Mesendoderm (in vitro differentiated cells): ENCODE measurements around the gene CSK.

Experiments
- DNase-seq: peaks from one replicate; pipeline ENCODE4 v3.0.0; 2013
- H2AK5ac ChIP-seq: 2 replicates; pipeline ENCODE4 v1.6.1; 2013; ENCODE audit warnings: low read length, inconsistent platforms
- H2BK120ac ChIP-seq: 2 replicates; pipeline ENCODE4 v1.6.1; 2013; ENCODE audit warnings: low read depth, mild to moderate bottlenecking, low read length, moderate library complexity, mixed read lengths
- H2BK15ac ChIP-seq: replicated peaks from 2 replicates; pipeline ENCODE4 v1.6.1; 2013; ENCODE audit warnings: low read depth, mild to moderate bottlenecking, moderate library complexity
- H2BK5ac ChIP-seq: 2 replicates; pipeline ENCODE4 v1.6.1; 2013; ENCODE audit warnings: low read length, inconsistent platforms
- H3K18ac ChIP-seq: 2 replicates; pipeline ENCODE4 v1.6.1; 2013; ENCODE audit warnings: mild to moderate bottlenecking, low read length, mixed read lengths
- H3K23ac ChIP-seq: one replicate; pipeline ENCODE4 v1.6.1; 2013; ENCODE audit warnings: low read length
- H3K27ac ChIP-seq: 2 replicates; pipeline ENCODE4 v1.5.1; 2013; ENCODE audit warnings: low read depth, mild to moderate bottlenecking, inconsistent platforms, low read length, moderate library complexity
- H3K27me3 ChIP-seq: 2 replicates; pipeline ENCODE4 v1.6.1; 2013; ENCODE audit warnings: low read length, control low read depth, mild to moderate bottlenecking, inconsistent platforms; ENCODE audit not compliant: insufficient read depth, poor library complexity
- H3K36me3 ChIP-seq: 2 replicates; pipeline ENCODE4 v1.6.1; 2013; ENCODE audit warnings: low read length, inconsistent platforms; ENCODE audit not compliant: control insufficient read depth, insufficient read depth
- H3K4ac ChIP-seq: one replicate; pipeline ENCODE4 v1.6.1; 2013; ENCODE audit warnings: low read depth, mild to moderate bottlenecking, low read length, moderate library complexity
- H3K4me1 ChIP-seq: 2 replicates; pipeline ENCODE4 v1.6.1; 2013; ENCODE audit warnings: low read depth, low read length, inconsistent platforms; ENCODE audit not compliant: control insufficient read depth
- H3K4me2 ChIP-seq: 2 replicates; pipeline ENCODE4 v1.6.1; 2013; ENCODE audit warnings: low read length
- H3K4me3 ChIP-seq: 2 replicates; pipeline ENCODE4 v1.5.1; 2013; ENCODE audit warnings: mild to moderate bottlenecking, low read length
- H3K56ac ChIP-seq: one replicate; pipeline ENCODE4 v1.6.1; 2013; ENCODE audit warnings: low read length
- H3K79me1 ChIP-seq: 2 replicates; pipeline ENCODE4 v1.6.1; 2013; ENCODE audit warnings: low read length, inconsistent platforms
- H3K79me2 ChIP-seq: 2 replicates; pipeline ENCODE4 v1.6.1; 2013; ENCODE audit warnings: mild to moderate bottlenecking, low read length; ENCODE audit not compliant: control insufficient read depth, insufficient read depth
- H3K9ac ChIP-seq: 2 replicates; pipeline ENCODE4 v1.6.1; 2013; ENCODE audit warnings: low read length, inconsistent platforms
- H4K5ac ChIP-seq: one replicate; pipeline ENCODE4 v1.6.1; 2013; ENCODE audit warnings: low read length
- H4K8ac ChIP-seq: one replicate; pipeline ENCODE4 v1.6.1; 2013; ENCODE audit warnings: low read depth, mild to moderate bottlenecking, control low read depth, low read length, moderate library complexity
- WGBS: extraction: QIAGEN DNeasy Blood & Tissue Kit; methylation state at CpG from one replicate; pipeline ENCODE4 v1.1.7; 2013; ENCODE audit warnings: low lambda C conversion rate, missing lambda C conversion rate; ENCODE audit not compliant: insufficient coverage; ENCODE audit errors: extremely low coverage; 5-methylcytosine and 5-hydroxymethylcytosine counted together

The CSK gene

DNA sequence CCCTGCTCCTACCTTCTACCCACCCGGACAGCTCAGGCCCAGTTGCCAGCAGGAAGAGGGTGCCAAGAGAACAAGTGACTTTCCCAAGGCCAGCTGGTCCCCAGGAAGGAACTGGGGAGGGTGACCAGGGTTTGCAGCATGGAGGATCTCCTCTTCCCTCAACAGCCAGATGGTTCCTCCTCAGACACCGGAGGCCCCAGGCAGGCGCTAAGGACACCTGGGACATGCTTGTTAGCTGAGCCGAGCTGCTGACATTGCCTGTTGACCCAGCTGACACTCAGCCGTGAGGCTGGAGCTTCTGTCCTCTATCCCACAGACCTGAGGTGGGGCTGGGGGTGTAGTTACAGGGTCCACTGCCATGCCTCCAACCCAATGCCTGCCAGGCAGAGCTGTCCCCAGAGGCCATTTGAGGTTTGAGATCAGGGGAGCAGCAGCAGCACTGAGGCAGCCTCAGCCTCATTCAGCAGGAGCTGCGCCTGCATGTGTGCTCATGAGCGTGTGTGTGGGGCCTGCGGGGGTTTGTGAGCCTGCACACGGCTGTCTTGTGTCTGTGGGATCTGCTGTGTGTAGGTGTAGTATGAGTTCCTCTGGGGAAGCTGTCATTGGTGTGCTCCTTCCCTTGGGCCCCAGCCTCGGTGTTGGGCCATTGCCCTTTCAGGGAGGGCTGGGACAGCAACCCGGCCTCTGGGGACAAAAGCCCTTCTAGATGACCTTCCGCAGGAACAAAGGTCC is 51.7 kb downstream of the CSK start:
- no peaks in the 10 kb centered on the region for H3K4me1 ChIP-seq
- no peak overlapping the region for H3K4ac ChIP-seq
- H2AK5ac ChIP-seq: no peak overlapping the region
- H3K18ac ChIP-seq: no peak overlapping the region
- no peak overlapping the region for H3K56ac ChIP-seq
- no peak overlapping the region for H3K9ac ChIP-seq
- no peak overlapping the region for H3K4me2 ChIP-seq
- no peak overlapping the region for H3K27ac ChIP-seq
- no peaks in the 10 kb centered on the region for H3K79me1 ChIP-seq
- H3K79me2 ChIP-seq: no peaks in the 10 kb centered on the region
- no peak overlapping the region for H2BK15ac ChIP-seq
- H4K8ac ChIP-seq: no peak overlapping the region
- no peak overlapping the region for H2BK5ac ChIP-seq
- H2BK120ac ChIP-seq: no peak overlapping the region
- WGBS: no CpG with 5 or more reads among the region's 12 CpGs
- H3K36me3 ChIP-seq: no peaks in the 10 kb centered on the region
- H4K5ac ChIP-seq: no peak overlapping the region
- H3K27me3 ChIP-seq: no peaks in the 10 kb centered on the region
- DNase-seq: no peak
- no peak overlapping the region for H3K4me3 ChIP-seq
- H3K23ac ChIP-seq: no peak overlapping the region

DNA sequence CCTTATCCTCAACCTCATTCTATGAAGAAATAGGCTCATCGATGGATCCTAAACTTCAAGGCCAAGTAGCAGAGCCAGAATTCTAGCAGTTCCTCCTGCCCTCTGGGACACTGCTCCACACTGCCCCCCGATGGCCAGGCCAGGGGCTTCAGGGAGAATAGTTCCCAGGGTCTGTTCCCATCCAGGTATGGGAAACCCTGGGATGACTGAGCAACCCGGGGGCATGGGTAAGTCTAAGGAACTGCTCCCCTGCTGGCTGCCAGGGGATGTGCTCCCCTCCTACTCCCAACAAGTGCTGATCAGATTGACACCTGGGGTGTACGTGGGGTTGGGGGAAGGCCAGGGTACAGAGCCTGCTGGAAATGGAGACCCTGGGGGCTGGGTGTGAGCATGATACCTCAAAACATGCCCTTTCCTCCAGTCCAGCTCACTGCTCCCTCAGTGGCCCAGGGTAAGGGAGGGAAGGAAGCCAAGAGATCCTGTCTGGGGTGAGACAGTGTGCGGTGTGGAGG is 53.5 kb downstream of the CSK start:
- Histone ChIP-seq H3K9ac (no peak overlapping the region), H3K18ac (no peak overlapping the region), H4K8ac (no peak overlapping the region), H2BK15ac (no peak overlapping the region), H2BK5ac (no peak overlapping the region), H2AK5ac (no peak overlapping the region), H3K4me1 (no peaks in the 10 kb centered on the region), H3K27ac (no peak overlapping the region), H4K5ac (no peak overlapping the region), H3K56ac (no peak overlapping the region), H3K4me2 (no peak overlapping the region), H2BK120ac (no peak overlapping the region), H3K27me3 (no peaks in the 10 kb centered on the region), H3K23ac (no peak overlapping the region), H3K36me3 (no peaks in the 10 kb centered on the region), H3K4ac (no peak overlapping the region), H3K79me1 (no peaks in the 10 kb centered on the region), H3K4me3 (no peak overlapping the region), H3K79me2 (no peaks in the 10 kb centered on the region)
- peak; percentile 96 for DNase-seq
- no CpG with 5 or more reads among the region's 5 CpGs for WGBS

DNA sequence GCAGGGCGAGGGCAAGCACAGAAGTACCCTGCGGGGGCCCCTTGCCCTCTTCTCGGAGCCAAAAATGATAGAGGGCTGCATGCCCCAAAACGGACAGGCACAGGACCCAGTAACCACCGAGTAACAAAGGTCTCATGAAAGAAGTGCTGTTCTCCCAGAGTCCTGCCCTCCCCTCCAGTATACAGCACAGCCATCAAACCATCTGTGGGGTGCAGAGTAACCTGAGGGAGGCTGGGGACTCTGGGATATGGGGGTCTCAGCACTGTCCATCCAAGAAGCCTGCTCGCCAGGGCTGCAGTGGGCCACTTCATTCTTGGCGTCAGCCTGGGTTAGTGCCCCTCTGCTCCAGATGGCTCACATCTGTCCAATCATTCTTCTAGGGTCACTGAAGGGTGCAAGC is 55.0 kb downstream of the CSK start:
- Histone ChIP-seq H3K56ac (no peak overlapping the region), H3K4me3 (no peak overlapping the region), H4K5ac (no peak overlapping the region), H3K9ac (no peak overlapping the region), H3K27me3 (no peaks in the 10 kb centered on the region), H3K36me3 (no peaks in the 10 kb centered on the region), H2BK15ac (no peak overlapping the region), H3K23ac (no peak overlapping the region), H2AK5ac (no peak overlapping the region), H3K4me1 (no peaks in the 10 kb centered on the region), H3K4ac (no peak overlapping the region), H4K8ac (no peak overlapping the region), H3K18ac (no peak overlapping the region), H3K4me2 (no peak overlapping the region), H3K27ac (no peak overlapping the region), H2BK5ac (no peak overlapping the region), H3K79me2 (no peaks in the 10 kb centered on the region), H3K79me1 (no peaks in the 10 kb centered on the region), H2BK120ac (no peak overlapping the region)
- no peak for DNase-seq
- no CpG with 5 or more reads among the region's 7 CpGs for WGBS

DNA sequence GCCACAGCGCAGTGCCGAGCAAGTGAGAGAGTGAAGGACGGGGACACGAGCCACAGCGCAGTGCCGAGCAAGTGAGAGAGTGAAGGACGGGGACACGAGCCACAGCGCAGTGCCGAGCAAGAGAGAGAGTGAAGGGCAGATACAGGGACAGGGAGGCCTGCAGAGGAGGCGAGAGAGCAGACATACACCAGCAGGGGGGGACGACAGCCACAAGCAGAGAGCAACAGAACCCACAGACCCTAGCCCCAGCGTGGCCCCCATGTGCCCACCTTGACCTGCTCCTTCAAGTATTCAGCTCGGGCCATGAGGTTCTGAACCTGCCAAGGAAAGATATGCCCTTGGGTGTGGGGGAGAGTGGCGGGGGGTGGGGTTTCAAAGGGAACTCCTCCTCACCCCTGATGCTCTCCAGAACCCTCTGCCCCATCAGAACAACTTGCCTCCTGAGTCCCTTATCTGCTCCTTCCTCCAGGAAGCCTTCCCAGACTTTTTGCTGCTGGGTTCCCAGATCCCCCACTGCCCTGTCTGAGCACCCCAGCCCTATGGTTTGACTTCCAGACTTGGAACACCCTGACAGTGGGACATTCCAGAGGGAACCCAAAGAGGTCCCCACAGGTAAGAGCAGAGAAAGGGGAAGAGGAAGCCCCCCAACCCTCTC is 55.7 kb downstream of the CSK start:
- Histone ChIP-seq H3K36me3 (no peaks in the 10 kb centered on the region), H3K18ac (no peak overlapping the region), H2BK5ac (no peak overlapping the region), H3K79me1 (no peaks in the 10 kb centered on the region), H3K27me3 (no peaks in the 10 kb centered on the region), H3K79me2 (no peaks in the 10 kb centered on the region), H4K5ac (no peak overlapping the region), H3K23ac (no peak overlapping the region), H2BK120ac (no peak overlapping the region), H3K27ac (no peak overlapping the region), H3K56ac (no peak overlapping the region), H2BK15ac (no peak overlapping the region), H3K4ac (no peak overlapping the region), H2AK5ac (no peak overlapping the region), H3K4me3 (no peak overlapping the region), H3K4me2 (no peak overlapping the region), H3K9ac (no peak overlapping the region), H3K4me1 (peaks cover 3% of the 10 kb centered on the region), H4K8ac (no peak overlapping the region)
- no CpG with 5 or more reads among the region's 15 CpGs for WGBS
- no peak for DNase-seq

DNA sequence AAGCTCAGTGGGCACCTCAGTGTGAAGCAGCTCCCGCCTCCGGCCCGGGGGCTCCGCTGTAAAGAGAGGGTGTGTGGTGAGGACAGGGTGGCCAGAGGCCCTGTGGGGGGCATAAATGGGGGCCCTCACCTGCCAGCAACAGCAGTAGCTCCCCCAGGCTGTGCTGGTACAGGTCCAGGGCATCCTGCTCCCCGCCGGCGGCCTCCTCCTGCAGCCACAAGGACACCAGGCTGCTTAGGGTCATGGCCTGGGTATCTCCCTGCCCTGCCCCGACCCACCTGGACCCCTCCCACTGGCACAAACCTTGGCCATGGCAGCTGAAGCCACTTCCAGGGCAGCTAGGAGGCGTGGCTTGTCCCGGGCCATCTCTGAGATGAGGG is 56.2 kb downstream of the CSK start:
- no peak overlapping the region for H3K9ac ChIP-seq

More for the DNA sequence above, 56.2 kb downstream of the CSK start:
- Histone ChIP-seq H3K36me3 (no peaks in the 10 kb centered on the region), H3K56ac (no peak overlapping the region), H4K8ac (no peak overlapping the region), H2BK120ac (no peak overlapping the region), H3K79me1 (no peaks in the 10 kb centered on the region), H3K27me3 (no peaks in the 10 kb centered on the region), H3K4ac (no peak overlapping the region), H3K27ac (no peak overlapping the region), H2BK5ac (no peak overlapping the region), H3K23ac (no peak overlapping the region), H2BK15ac (no peak overlapping the region), H3K4me2 (no peak overlapping the region), H3K18ac (no peak overlapping the region), H2AK5ac (no peak overlapping the region), H3K4me1 (peaks cover 3% of the 10 kb centered on the region), H3K79me2 (no peaks in the 10 kb centered on the region), H4K5ac (no peak overlapping the region), H3K4me3 (no peak overlapping the region)
- no peak for DNase-seq
- WGBS: no CpG with 5 or more reads among the region's 10 CpGs
